HT-29 (cell line): ENCODE results near the gene SLC6A20. TPM values are rescaled to one million over a fixed set of nuclear protein-coding genes. Genes with fewer than 3 reads are reported as not detected.

Source experiments
- DNase-seq: peaks from one replicate; pipeline ENCODE4 v3.0.0-alpha.2; 2015; ENCODE audit warnings: low spot score
- small RNA-seq: library from RNA; depleted of rRNA; stranded (forward); fragments of <200 nt; gene quantifications from one replicate; pipeline ENCODE3, GENCODE V24; 2014
- total RNA-seq: library from RNA; depleted of rRNA; stranded (reverse); fragments of >200 nt; shearing (Covaris generic); gene quantifications from 2 replicates; pipeline ENCODE4 v1.2.3, GENCODE V29; 2014; rRNA removed

Gene SLC6A20
- total RNA-seq, 1 experiment from 2014 or later, result 8.3 TPM

- DNase-seq, result no peak
These were observed 65.8 kb downstream of the SLC6A20 start for GRCh38 chr3:45730409-45731154.

GRCh38 chr3:45729614-45730013 lies 66.7 kb downstream of the SLC6A20 start:
- DNase-seq, result no peak

- no peak for DNase-seq
These were observed 71.4 kb downstream of the SLC6A20 start for GRCh38 chr3:45724911-45725310.

- no peak for DNase-seq
These were observed 76.5 kb downstream of the SLC6A20 start for GRCh38 chr3:45719655-45720487.

GRCh38 chr3:45716790-45717336 lies 79.5 kb downstream of the SLC6A20 start:
- DNase-seq, result no peak

GRCh38 chr3:45715945-45716344 lies 80.4 kb downstream of the SLC6A20 start:
- no peak for DNase-seq

GRCh38 chr3:45712434-45713110 lies 83.8 kb downstream of the SLC6A20 start:
- no peak for DNase-seq

- no peak for DNase-seq
These were observed 84.4 kb downstream of the SLC6A20 start for GRCh38 chr3:45711931-45712330.

- DNase-seq, result no peak
These were observed 90.2 kb downstream of the SLC6A20 start for GRCh38 chr3:45705839-45706808.

Small RNAs within 50 kb of the gene (small RNA-seq; reads per million reads assigned to genes)
- 0.22 reads per million for gene RN7SL145P

Other genes with a start within 250 kb of the SLC6A20 start
- gene LIMD1, start 201.8 kb downstream of the SLC6A20 start, total RNA-seq, result 14.5 and 17.1 TPM in 2 replicates
- 8.5 and 11.6 TPM in 2 replicates for gene SACM1L, start 107.1 kb downstream of the SLC6A20 start, total RNA-seq
- 3.2 and 6.4 TPM in 2 replicates for gene LZTFL1, start 45.6 kb upstream of the SLC6A20 start, total RNA-seq
- gene CCR9, start 90.0 kb upstream of the SLC6A20 start, total RNA-seq, result not detected in 2 replicates
- not detected in 2 replicates for gene CXCR6, start 146.9 kb upstream of the SLC6A20 start, total RNA-seq
- gene FYCO1, start 199.3 kb upstream of the SLC6A20 start, total RNA-seq, result 8.5 and 9.7 TPM in 2 replicates
- gene XCR1, start 230.9 kb upstream of the SLC6A20 start, total RNA-seq, result not detected in 2 replicates